Mesenchymal stem cell (in vitro differentiated cells and primary cell): ENCODE data around the gene PRR5.
A peak's percentile ranks its signal among the peaks of the same experiment; 100 is the strongest.

Experiments used
- DNase-seq: peaks from one replicate; pipeline ENCODE4 v3.0.0-alpha.2; 2013
- H2AFZ ChIP-seq: one replicate; pipeline ENCODE4 v1.6.1; 2013; ENCODE audit warnings: low read depth, mild to moderate bottlenecking, control low read depth, inconsistent platforms, low read length, moderate library complexity
- H2AK5ac ChIP-seq: 2 replicates; pipeline ENCODE4 v1.6.1; 2013; ENCODE audit warnings: low read length, moderate library complexity, mild to moderate bottlenecking, inconsistent platforms; ENCODE audit not compliant: severe bottlenecking
- H2BK120ac ChIP-seq: one replicate; pipeline ENCODE4 v1.6.1; 2013; ENCODE audit warnings: low read depth, mild to moderate bottlenecking, inconsistent platforms, low read length, moderate library complexity
- H2BK12ac ChIP-seq, 2 experiments: one replicate each; pipeline ENCODE4 v1.6.1; 2013; ENCODE audit warnings: inconsistent platforms in 2 of 2, low read length in 2 of 2, mild to moderate bottlenecking in 2 of 2, moderate library complexity in 2 of 2, control low read depth in 1 of 2
- H2BK15ac ChIP-seq: one replicate; pipeline ENCODE4 v1.6.1; 2013; ENCODE audit warnings: mild to moderate bottlenecking, low read depth, inconsistent platforms; ENCODE audit not compliant: poor library complexity, severe bottlenecking
- H2BK5ac ChIP-seq: 2 replicates; pipeline ENCODE4 v1.6.1; 2013; ENCODE audit warnings: low read depth, mild to moderate bottlenecking, low read length, control low read depth, inconsistent platforms; ENCODE audit not compliant: poor library complexity, severe bottlenecking
- H3K14ac ChIP-seq, 2 experiments: one replicate each; pipeline ENCODE4 v1.6.1; 2013; ENCODE audit warnings: inconsistent platforms in 2 of 2, low read length in 2 of 2, control low read depth in 1 of 2, mild to moderate bottlenecking in 1 of 2, moderate library complexity in 1 of 2
- H3K18ac ChIP-seq, 2 experiments: one replicate each; pipeline ENCODE4 v1.6.1; 2013; ENCODE audit warnings: inconsistent platforms in 2 of 2, low read length in 2 of 2, control low read depth in 1 of 2, low read depth in 1 of 2, mild to moderate bottlenecking in 1 of 2
- H3K23ac ChIP-seq, 2 experiments: one replicate each; pipeline ENCODE4 v1.6.1; 2013; ENCODE audit warnings: inconsistent platforms in 2 of 2, low read length in 2 of 2, mild to moderate bottlenecking in 2 of 2, moderate library complexity in 2 of 2, control low read depth in 1 of 2
- H3K27ac ChIP-seq: 2 replicates; pipeline ENCODE4 v1.5.1; 2013; ENCODE audit warnings: mild to moderate bottlenecking, moderate library complexity, low read length, control low read depth, inconsistent platforms; ENCODE audit not compliant: poor library complexity, severe bottlenecking
- H3K27me3 ChIP-seq, 2 experiments: 2 replicates each; pipeline versions ENCODE4 v1.6.1 to v1.7.0; 2013; ENCODE audit warnings: low read length in 2 of 2, mild to moderate bottlenecking in 2 of 2, moderate library complexity in 2 of 2, control low read depth in 1 of 2, inconsistent platforms in 1 of 2; ENCODE audit not compliant: control insufficient read depth in 1 of 2, insufficient read depth in 1 of 2
- H3K36me3 ChIP-seq, 2 experiments: 2 replicates each; pipeline versions ENCODE4 v1.6.1 to v1.7.0; 2013; ENCODE audit warnings: low read length in 2 of 2, control low read depth in 1 of 2, inconsistent platforms in 1 of 2, low read depth in 1 of 2, mild to moderate bottlenecking in 1 of 2; ENCODE audit not compliant: insufficient read depth in 2 of 2, control insufficient read depth in 1 of 2
- H3K4ac ChIP-seq, 2 experiments: one replicate each; pipeline ENCODE4 v1.6.1; 2013; ENCODE audit warnings: inconsistent platforms in 2 of 2, low read length in 2 of 2, mild to moderate bottlenecking in 2 of 2, moderate library complexity in 2 of 2, control low read depth in 1 of 2, low read depth in 1 of 2
- H3K4me1 ChIP-seq: 2 replicates; pipeline ENCODE4 v1.6.1; 2013; ENCODE audit warnings: low read depth, low read length, control low read depth; ENCODE audit not compliant: control insufficient read depth, insufficient read depth
- H3K4me2 ChIP-seq: 2 replicates; pipeline ENCODE4 v1.6.1; 2013; ENCODE audit warnings: low read length, mild to moderate bottlenecking, inconsistent platforms; ENCODE audit not compliant: poor library complexity, severe bottlenecking
- H3K4me3 ChIP-seq, 2 experiments: 2 replicates each; pipeline versions ENCODE4 v1.5.1 to v1.7.0; 2013; ENCODE audit warnings: low read length in 2 of 2, mild to moderate bottlenecking in 2 of 2, control low read depth in 1 of 2, low read depth in 1 of 2; ENCODE audit not compliant: insufficient read depth in 1 of 2
- H3K79me1 ChIP-seq: replicated peaks from 2 replicates; pipeline ENCODE4 v1.6.1; 2013; ENCODE audit warnings: mild to moderate bottlenecking, control low read depth, low read length, inconsistent platforms; ENCODE audit not compliant: poor library complexity, severe bottlenecking
- H3K9ac ChIP-seq: 2 replicates; pipeline ENCODE4 v1.7.0; 2013; ENCODE audit warnings: mild to moderate bottlenecking, low read length, moderate library complexity
- H3K9me3 ChIP-seq: 2 replicates; pipeline ENCODE4 v1.7.0; 2013; ENCODE audit warnings: mild to moderate bottlenecking, low read length; ENCODE audit not compliant: control insufficient read depth
- H4K8ac ChIP-seq: one replicate; pipeline ENCODE4 v1.6.1; 2013; ENCODE audit warnings: inconsistent platforms, mild to moderate bottlenecking, low read length, moderate library complexity
- H4K91ac ChIP-seq: one replicate; pipeline ENCODE4 v1.6.1; 2013; ENCODE audit warnings: mild to moderate bottlenecking, low read length, inconsistent platforms
- WGBS: methylation state at CpG from one replicate; pipeline ENCODE4 v1.1.7; 2013; ENCODE audit warnings: mixed read lengths; 5-methylcytosine and 5-hydroxymethylcytosine counted together

PRR5 gene

DNA sequence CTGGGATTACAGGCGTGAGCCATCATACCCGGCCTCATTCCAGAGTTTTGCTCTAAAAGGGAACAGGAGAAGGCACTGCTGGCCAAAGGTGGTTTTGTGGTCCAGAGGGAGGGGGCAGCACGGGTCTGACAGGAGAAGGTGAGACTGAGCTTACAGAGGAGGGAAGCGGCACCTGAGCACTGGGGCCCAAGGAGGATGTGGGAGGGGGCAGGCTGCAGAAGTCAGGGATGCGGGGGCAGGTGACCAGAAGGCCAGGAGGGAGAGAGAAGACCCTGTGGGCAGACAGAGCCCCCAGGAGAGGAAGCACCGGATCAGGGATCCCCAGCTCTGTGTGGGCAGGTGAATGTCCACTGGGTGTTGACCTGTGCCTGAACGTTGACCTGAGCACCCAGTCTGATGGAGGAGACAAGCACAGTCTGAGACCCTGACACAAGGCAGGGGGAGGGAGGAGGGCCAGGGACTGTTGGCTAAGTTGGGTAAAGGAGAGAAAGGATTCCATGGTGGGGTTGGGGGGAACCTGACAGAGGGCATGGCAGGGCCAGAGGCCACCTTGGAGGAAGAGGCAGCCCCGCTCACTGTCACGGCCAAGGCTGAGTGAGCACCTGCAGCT lies 12.0 kb upstream of the PRR5 start:
- Histone ChIP-seq H3K4ac (no peak overlapping the region), H3K23ac (peak overlapping the region in 1 of 2 experiments; percentile 2), H3K79me1 (no peaks in the 10 kb centered on the region), H3K27ac (no peak overlapping the region), H2AFZ (no peak overlapping the region), H3K36me3 (peaks cover 0 to 2% of the 10 kb centered on the region in 2 experiments), H3K9me3 (no peaks in the 10 kb centered on the region), H2BK12ac (peak overlapping the region in 1 of 2 experiments; percentile 32), H3K4me2 (no peak overlapping the region), H3K4me3 (no peak overlapping the region), H4K8ac (no peak overlapping the region), H2BK15ac (no peak overlapping the region), H3K4me1 (peaks cover 16% of the 10 kb centered on the region), H3K14ac (peak overlapping the region in 1 of 2 experiments; percentile 31), H2AK5ac (no peak overlapping the region), H3K27me3 (no peaks in the 10 kb centered on the region), H3K9ac (no peak overlapping the region), H2BK5ac (no peak overlapping the region), H4K91ac (peak overlapping the region; percentile 44), H2BK120ac (no peak overlapping the region), H3K18ac (no peak overlapping the region)
- no peak for DNase-seq
- WGBS = 80% methylated on average over 9 of the region's 9 CpGs

DNA sequence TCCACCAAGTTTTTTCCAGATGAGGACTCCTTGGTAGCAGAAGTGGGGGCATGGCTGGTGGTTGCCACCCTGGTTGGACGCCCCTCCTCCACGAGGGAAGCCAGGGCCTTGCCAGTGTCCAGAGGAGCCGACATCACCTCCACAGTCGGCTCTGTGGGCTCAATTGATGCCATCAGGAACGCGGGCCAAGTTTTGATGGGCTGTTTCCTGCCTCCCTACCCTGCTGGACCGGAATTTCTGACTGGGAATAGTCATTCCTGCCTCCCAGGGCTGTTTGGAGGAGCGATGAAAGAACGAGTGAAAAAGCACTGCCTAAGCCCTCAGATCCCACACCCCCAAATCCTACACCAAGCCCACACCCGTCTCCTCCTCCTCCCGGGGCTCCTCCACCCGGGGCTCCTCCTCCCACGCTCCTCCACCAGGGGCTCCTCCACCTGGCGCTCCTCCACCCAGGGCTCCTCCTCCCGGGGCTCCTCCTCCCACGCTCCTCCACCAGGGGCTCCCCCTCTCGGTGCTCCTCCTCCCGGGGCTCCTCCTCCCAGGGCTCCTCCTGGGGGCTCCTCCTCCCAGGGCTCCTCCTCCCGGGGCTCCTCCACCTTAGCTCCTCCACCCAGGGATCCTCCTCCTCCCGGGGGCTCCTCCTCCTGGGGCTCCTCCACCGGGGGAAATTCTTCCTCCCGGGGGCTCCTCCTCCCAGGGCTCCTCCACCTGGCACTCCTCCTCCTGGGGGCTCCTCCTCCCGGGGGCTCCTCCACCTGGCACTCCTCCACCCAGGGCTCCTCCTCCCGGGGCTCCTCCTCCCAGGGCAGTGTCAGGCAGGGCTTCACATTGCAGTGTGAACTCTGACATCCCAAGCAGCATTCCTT lies 10.0 kb upstream of the PRR5 start:
- 87% methylated on average over 24 of the region's 24 CpGs for WGBS
- Histone ChIP-seq H3K4me2 (no peak overlapping the region), H3K36me3 (peaks cover 0 to 2% of the 10 kb centered on the region in 2 experiments)

DNA sequence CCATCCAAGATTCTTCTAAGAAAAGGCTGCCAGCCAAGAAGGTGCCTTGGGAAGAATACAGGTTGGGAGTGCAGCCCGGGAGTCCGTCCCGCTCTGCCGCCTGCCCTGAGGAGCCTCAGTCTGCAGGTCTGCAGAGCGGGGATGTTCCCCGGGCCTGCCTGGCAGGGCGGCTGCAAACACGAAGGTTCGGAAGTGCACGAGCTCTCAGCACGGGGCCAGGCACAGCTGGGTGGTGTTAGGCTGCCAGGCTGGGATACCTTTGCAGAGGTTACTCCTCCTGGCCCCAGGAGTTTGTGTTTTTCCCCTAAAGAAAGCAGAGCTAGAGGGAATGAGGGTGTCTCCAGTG lies 9.4 kb upstream of the PRR5 start:
- WGBS = 93% methylated on average over 11 of the region's 11 CpGs
- no peak for DNase-seq

More for the DNA sequence above, 10.0 kb upstream of the PRR5 start:
- Histone ChIP-seq H2AK5ac (no peak overlapping the region), H3K9me3 (no peaks in the 10 kb centered on the region), H3K27me3 (no peaks in the 10 kb centered on the region), H4K91ac (no peak overlapping the region), H2AFZ (no peak overlapping the region), H2BK15ac (peak overlapping the region; percentile 13), H2BK120ac (no peak overlapping the region), H3K27ac (no peak overlapping the region), H4K8ac (no peak overlapping the region), H3K23ac (no peak overlapping the region), H3K4me1 (peaks cover 10% of the 10 kb centered on the region), H3K9ac (no peak overlapping the region), H3K4ac (no peak overlapping the region), H3K79me1 (no peaks in the 10 kb centered on the region), H2BK12ac (no peak overlapping the region), H2BK5ac (no peak overlapping the region), H3K18ac (no peak overlapping the region), H3K4me3 (no peak overlapping the region), H3K14ac (no peak overlapping the region)
- DNase-seq = no peak

DNA sequence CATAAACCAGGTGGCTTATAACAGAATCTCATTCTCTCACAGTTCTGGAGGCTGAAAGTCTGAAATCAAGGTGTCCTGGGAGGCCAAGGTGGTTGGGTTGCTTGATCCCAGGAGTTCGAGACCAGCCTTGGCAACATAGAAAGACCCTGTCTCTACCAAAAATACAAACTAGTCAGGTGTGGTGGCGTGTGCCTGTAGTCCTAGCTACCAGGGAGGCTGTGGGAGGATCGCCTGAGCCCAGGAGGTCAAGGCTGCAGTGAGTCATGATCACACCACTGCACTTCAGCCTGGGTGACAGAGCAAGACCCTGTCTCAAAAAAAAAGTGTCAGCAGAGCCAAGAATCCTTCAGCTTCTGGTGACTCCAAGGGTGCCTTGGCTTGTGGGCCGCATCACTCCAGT lies 8.9 kb upstream of the PRR5 start:
- no peak for DNase-seq
- H3K4me3 ChIP-seq = no peak overlapping the region
- no peak overlapping the region for H3K9ac ChIP-seq
- H2AFZ ChIP-seq = no peak overlapping the region
- no peaks in the 10 kb centered on the region for H3K79me1 ChIP-seq
- no peak overlapping the region for H3K4ac ChIP-seq
- H2AK5ac ChIP-seq = no peak overlapping the region
- peaks cover 0 to 2% of the 10 kb centered on the region in 2 experiments for H3K36me3 ChIP-seq
- H4K8ac ChIP-seq = no peak overlapping the region
- H3K23ac ChIP-seq = no peak overlapping the region
- H2BK120ac ChIP-seq = no peak overlapping the region
- H4K91ac ChIP-seq = no peak overlapping the region
- H3K9me3 ChIP-seq = no peaks in the 10 kb centered on the region
- no peak overlapping the region for H3K27ac ChIP-seq
- H3K18ac ChIP-seq = no peak overlapping the region
- no peak overlapping the region for H2BK15ac ChIP-seq
- H3K27me3 ChIP-seq = no peaks in the 10 kb centered on the region
- peaks cover 20% of the 10 kb centered on the region for H3K4me1 ChIP-seq
- no peak overlapping the region for H2BK5ac ChIP-seq
- WGBS = 94% methylated on average over 4 of the region's 4 CpGs
- H3K14ac ChIP-seq = no peak overlapping the region
- H2BK12ac ChIP-seq = peak overlapping the region in 1 of 2 experiments; percentile 49
- no peak overlapping the region for H3K4me2 ChIP-seq

More for the DNA sequence above, 9.4 kb upstream of the PRR5 start:
- no peak overlapping the region for H2BK12ac ChIP-seq
- no peak overlapping the region for H3K27ac ChIP-seq
- no peak overlapping the region for H2AK5ac ChIP-seq
- no peak overlapping the region for H3K23ac ChIP-seq
- no peak overlapping the region for H2BK120ac ChIP-seq
- H2AFZ ChIP-seq = no peak overlapping the region
- H3K79me1 ChIP-seq = no peaks in the 10 kb centered on the region
- H4K8ac ChIP-seq = no peak overlapping the region
- H3K9ac ChIP-seq = no peak overlapping the region
- H2BK15ac ChIP-seq = no peak overlapping the region
- no peak overlapping the region for H3K4me3 ChIP-seq
- H3K36me3 ChIP-seq = peaks cover 0 to 2% of the 10 kb centered on the region in 2 experiments
- no peak overlapping the region for H3K4me2 ChIP-seq
- H3K9me3 ChIP-seq = no peaks in the 10 kb centered on the region
- no peak overlapping the region for H3K14ac ChIP-seq
- H3K4me1 ChIP-seq = peaks cover 15% of the 10 kb centered on the region
- H4K91ac ChIP-seq = no peak overlapping the region
- H3K27me3 ChIP-seq = no peaks in the 10 kb centered on the region
- H2BK5ac ChIP-seq = no peak overlapping the region
- H3K18ac ChIP-seq = no peak overlapping the region
- H3K4ac ChIP-seq = no peak overlapping the region
